ENCODE data around the gene MPIG6B.

MPIG6B gene

DNA sequence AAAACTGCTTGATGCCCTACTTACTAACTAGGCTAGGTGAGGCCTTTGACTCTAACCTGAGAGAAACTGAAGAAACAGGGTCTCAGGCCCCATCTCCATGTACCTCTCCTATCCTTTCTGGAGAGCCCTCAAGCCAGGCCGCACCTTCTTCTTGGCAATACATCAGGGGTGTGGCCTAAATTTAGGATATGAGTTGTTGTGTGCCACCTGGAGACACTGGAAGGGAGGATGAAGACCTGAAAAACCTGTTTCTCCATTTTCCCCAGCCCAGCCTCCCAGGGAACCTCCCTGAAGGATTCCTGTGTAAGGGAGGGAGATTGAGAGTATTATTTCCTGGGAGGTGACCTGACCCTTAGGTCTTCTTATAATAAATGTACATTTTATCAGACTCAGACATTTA is 4.9 kb upstream of the MPIG6B start:
- Histone ChIP-seq H3F3A (ENCODE audit: insufficient read depth, low read length) (no peaks in the 10 kb centered on the region), H3K9me2 (replicated peaks; ENCODE audit: insufficient read depth, low read length) (no peaks in the 10 kb centered on the region), H4K20me1 (ENCODE audit: insufficient read depth, low read length) (no peaks in the 10 kb centered on the region), H3K4me1 (ENCODE audit: low read length) (no peaks in the 10 kb centered on the region), H3K4me3 (ENCODE audit: low read length) (no peak overlapping the region), H3K36me3 (replicated peaks; ENCODE audit: insufficient read depth, low read length) (no peaks in the 10 kb centered on the region), H3K27me3 (replicated peaks; ENCODE audit: insufficient read depth, low read length) (no peaks in the 10 kb centered on the region), H2AFZ (ENCODE audit: low read length) (no peak overlapping the region), H3K4me2 (ENCODE audit: low read depth, low read length) (no peak overlapping the region), H3K9me3 (replicated peaks; ENCODE audit: insufficient read depth, low read length) (no peaks in the 10 kb centered on the region), H3K27ac (ENCODE audit: low read length) (no peak overlapping the region), H3K9ac (ENCODE audit: low read length) (no peak overlapping the region), H3K79me2 (ENCODE audit: low read length) (no peaks in the 10 kb centered on the region)
- TF ChIP-seq EZH2phosphoT487 (IDR thresholded peaks at IDR 0.05; ENCODE audit: low read length) (no peak), EZH2 (optimal IDR thresholded peaks at IDR 0.05; ENCODE audit: low read depth, low read length) (no peak), CTCF (IDR thresholded peaks at IDR 0.05; ENCODE audit: low read length) (no peak)
- no peak for DNase-seq

DNA sequence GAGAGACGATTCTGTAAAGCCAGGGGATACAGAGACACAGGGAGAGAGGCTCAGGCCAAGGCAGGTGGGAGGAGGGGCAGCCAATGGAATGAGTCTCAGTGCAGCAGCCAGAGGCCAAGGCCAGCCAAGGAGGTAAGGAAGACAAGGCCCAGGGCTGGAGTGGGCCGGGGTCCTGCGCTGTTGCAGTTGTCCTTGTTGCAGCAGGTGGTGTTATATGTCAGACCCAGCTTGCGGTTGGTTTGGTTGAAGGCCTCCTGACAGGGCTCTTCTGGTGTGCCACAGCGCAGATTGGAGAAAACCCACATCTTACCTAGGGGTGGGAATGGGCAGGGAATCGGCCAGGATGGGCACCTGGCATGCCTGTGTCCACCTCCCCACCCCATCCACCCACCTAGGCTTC is 4.2 kb upstream of the MPIG6B start:
- Histone ChIP-seq H4K20me1 (ENCODE audit: insufficient read depth, low read length) (no peaks in the 10 kb centered on the region), H3K27me3 (replicated peaks; ENCODE audit: insufficient read depth, low read length) (no peaks in the 10 kb centered on the region), H3K9me3 (replicated peaks; ENCODE audit: insufficient read depth, low read length) (no peaks in the 10 kb centered on the region), H3K4me1 (ENCODE audit: low read length) (no peaks in the 10 kb centered on the region), H3K4me2 (ENCODE audit: low read depth, low read length) (no peak overlapping the region), H3K4me3 (ENCODE audit: low read length) (no peak overlapping the region), H3K9me2 (replicated peaks; ENCODE audit: insufficient read depth, low read length) (no peaks in the 10 kb centered on the region), H3K27ac (ENCODE audit: low read length) (no peak overlapping the region), H2AFZ (ENCODE audit: low read length) (no peak overlapping the region), H3F3A (ENCODE audit: insufficient read depth, low read length) (no peaks in the 10 kb centered on the region), H3K9ac (ENCODE audit: low read length) (no peak overlapping the region), H3K79me2 (ENCODE audit: low read length) (no peaks in the 10 kb centered on the region), H3K36me3 (replicated peaks; ENCODE audit: insufficient read depth, low read length) (no peaks in the 10 kb centered on the region)
- no peak for DNase-seq
- TF ChIP-seq CTCF (IDR thresholded peaks at IDR 0.05; ENCODE audit: low read length) (no peak), EZH2 (optimal IDR thresholded peaks at IDR 0.05; ENCODE audit: low read depth, low read length) (no peak), EZH2phosphoT487 (IDR thresholded peaks at IDR 0.05; ENCODE audit: low read length) (no peak)

DNA sequence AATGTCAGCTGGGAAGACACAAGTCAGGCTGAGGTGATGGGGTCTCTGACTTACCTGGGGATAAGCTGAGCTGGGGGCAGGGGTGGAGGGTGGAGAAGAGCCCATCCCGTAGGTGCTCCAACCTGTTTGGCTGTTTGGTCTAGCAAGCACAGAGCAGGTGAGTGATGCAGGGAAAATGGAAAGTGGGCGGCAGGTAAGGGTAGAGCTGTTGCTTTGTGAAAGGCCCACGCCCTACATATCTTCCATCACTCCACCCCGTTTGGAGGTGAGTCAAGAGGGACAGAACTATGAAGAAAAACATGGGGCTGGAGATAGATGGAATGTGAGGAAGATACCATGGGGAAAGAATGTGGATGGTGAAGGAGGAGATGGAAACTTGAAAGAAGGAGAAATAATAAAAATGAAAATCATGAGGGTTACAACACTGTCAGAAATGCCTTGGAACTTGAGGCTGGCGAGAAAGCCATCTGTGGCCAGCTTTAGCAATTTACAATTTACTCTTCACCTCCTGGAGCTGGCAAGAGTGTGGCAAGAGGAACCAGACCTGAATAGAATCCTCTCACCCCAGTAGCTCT is 2.9 kb upstream of the MPIG6B start:
- Histone ChIP-seq H3K36me3 (replicated peaks; ENCODE audit: insufficient read depth, low read length) (no peaks in the 10 kb centered on the region), H3K79me2 (ENCODE audit: low read length) (no peaks in the 10 kb centered on the region), H3K9me2 (replicated peaks; ENCODE audit: insufficient read depth, low read length) (no peaks in the 10 kb centered on the region), H3K4me2 (ENCODE audit: low read depth, low read length) (no peak overlapping the region), H3K9me3 (replicated peaks; ENCODE audit: insufficient read depth, low read length) (no peaks in the 10 kb centered on the region), H4K20me1 (ENCODE audit: insufficient read depth, low read length) (no peaks in the 10 kb centered on the region), H3K4me3 (ENCODE audit: low read length) (no peak overlapping the region), H3K27ac (ENCODE audit: low read length) (no peak overlapping the region), H3K4me1 (ENCODE audit: low read length) (no peaks in the 10 kb centered on the region), H3F3A (ENCODE audit: insufficient read depth, low read length) (no peaks in the 10 kb centered on the region), H2AFZ (ENCODE audit: low read length) (no peak overlapping the region), H3K27me3 (replicated peaks; ENCODE audit: insufficient read depth, low read length) (no peaks in the 10 kb centered on the region), H3K9ac (ENCODE audit: low read length) (no peak overlapping the region)
- TF ChIP-seq EZH2phosphoT487 (IDR thresholded peaks at IDR 0.05; ENCODE audit: low read length): no peak
- TF ChIP-seq EZH2 (optimal IDR thresholded peaks at IDR 0.05; ENCODE audit: low read depth, low read length): no peak
- no peak for TF ChIP-seq CTCF (IDR thresholded peaks at IDR 0.05; ENCODE audit: low read length)
- no peak for DNase-seq

Measured in MM.1S (cell line).